GM21526 (cell line): ENCODE measurements around the gene XKR3.
"Not testable (repeated sequence)": the region's sequence is repeated elsewhere in the genome, so short reads cannot be mapped to it uniquely, and the experiment has no call there.

Experiments
- ATAC-seq: cut with Tn5 transposase; IDR thresholded peaks from one replicate; pipeline ENCODE4 v1.9.1; 2021; ENCODE audit warnings: moderate library complexity; ENCODE audit not compliant: unreplicated experiment, low FRiP score

Gene XKR3

GRCh38 chr22:16749282-16749681 lies 75.9 kb downstream of the XKR3 start:
- ATAC-seq, result not testable (repeated sequence)

GRCh38 chr22:16748160-16748929 lies 76.9 kb downstream of the XKR3 start:
- ATAC-seq, result not testable (repeated sequence)

DNA sequence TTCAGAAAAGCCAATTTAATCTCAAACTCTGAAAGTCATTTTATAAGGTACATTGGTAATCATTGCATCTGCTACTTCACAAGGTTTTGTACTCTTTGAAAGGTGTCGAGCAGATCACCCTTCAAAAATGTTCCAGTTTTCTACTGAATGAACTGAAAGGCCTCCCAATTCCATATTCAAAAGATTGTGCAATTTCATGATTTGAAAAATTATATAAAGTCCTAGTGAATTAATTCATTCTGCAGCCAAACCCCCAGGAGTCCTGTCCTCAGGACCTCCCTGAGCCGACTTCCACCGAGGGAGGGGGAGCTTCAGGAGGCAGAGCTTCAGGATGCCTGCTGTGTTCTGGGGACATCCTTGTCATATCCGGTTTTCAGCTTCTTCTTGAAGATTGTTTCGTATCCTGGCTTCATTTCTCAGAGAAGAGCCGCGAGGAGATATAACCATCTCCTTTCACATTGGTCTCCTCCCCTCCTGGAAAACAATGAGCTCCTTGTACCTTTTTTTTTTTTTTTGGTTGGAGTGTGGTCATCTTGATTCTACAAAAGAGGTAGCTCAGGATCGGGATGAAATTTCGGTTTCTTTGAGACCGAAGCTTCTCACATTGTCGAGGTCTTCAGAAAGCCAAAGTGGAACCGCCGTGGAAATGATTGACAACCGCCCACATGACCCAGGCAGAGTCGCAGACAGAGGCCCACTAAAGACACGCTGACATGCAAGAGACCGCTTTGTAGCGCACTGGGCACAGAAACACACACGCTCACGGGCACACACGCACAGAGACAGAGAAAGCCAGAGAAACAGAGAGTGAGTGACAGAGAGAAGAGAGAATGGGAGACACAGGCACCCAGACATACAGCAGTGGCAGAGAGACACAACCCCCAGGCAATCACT lies 77.7 kb downstream of the XKR3 start:
- ATAC-seq, result not testable (repeated sequence)

DNA sequence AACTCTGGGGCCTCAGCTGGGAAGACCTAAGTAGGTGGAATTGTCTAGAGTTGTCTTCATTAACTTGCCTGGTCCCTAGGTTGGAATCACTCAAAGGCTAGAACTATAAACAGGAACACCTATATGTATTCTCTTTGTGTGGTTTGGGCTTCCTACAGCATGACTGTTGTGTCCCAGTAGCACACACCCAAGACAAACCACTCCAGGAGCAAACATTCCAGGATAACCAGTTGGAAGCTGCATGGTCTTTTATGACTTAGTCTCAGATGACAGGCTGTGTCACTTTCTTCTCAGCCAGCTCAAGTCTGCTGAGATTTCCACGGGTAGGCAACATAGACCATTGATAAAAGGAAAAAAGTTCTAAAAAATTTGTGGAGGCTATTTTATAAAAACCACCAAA lies 90.9 kb downstream of the XKR3 start:
- ATAC-seq, result not testable (repeated sequence)
